Glutamatergic neuron (in vitro differentiated cells): ENCODE measurements around the gene PSD4. TPM values are rescaled to one million over a fixed set of nuclear protein-coding genes. Genes with fewer than 3 reads are reported as not detected.

Experiments
- DNase-seq: peaks from one replicate; pipeline ENCODE4 v3.0.0; 2022
- H3K27ac Mint-ChIP-seq: one replicate; pipeline ENCODE4 v1.8.0; 2020; ENCODE audit warnings: mild to moderate bottlenecking, mixed read lengths, inconsistent platforms; ENCODE audit not compliant: unreplicated experiment
- H3K27me3 Mint-ChIP-seq: one replicate; pipeline ENCODE4 v1.8.0; 2020; ENCODE audit warnings: mild to moderate bottlenecking, moderate library complexity, mixed read lengths, inconsistent platforms; ENCODE audit not compliant: unreplicated experiment
- H3K36me3 Mint-ChIP-seq: one replicate; pipeline ENCODE4 v1.8.0; 2020; ENCODE audit warnings: mild to moderate bottlenecking, mixed read lengths, inconsistent platforms; ENCODE audit not compliant: unreplicated experiment
- H3K4me1 Mint-ChIP-seq: one replicate; pipeline ENCODE4 v1.8.0; 2020; ENCODE audit warnings: mild to moderate bottlenecking, low read depth, mixed read lengths, inconsistent platforms; ENCODE audit not compliant: unreplicated experiment
- H3K4me3 Mint-ChIP-seq: one replicate; pipeline ENCODE4 v1.8.0; 2020; ENCODE audit warnings: mild to moderate bottlenecking, mixed read lengths, inconsistent platforms; ENCODE audit not compliant: unreplicated experiment
- H3K9me3 Mint-ChIP-seq: one replicate; pipeline ENCODE4 v1.8.0; 2020; ENCODE audit warnings: mild to moderate bottlenecking, moderate library complexity, mixed read lengths, inconsistent platforms; ENCODE audit not compliant: unreplicated experiment
- total RNA-seq: library from RNA; stranded (reverse); fragmentation: NEBNext Ultra II Directional; extraction: Animal tissue kit (Norgen Biotek cat#: 25700); gene quantifications from one replicate; pipeline ENCODE4 v1.2.1, GENCODE V29; 2021; ENCODE audit not compliant: unreplicated experiment
- TF ChIP-seq, protein P1 (sequence below): fragments of 200-600 bp; sonication (generic); IDR thresholded peaks from one replicate; pipeline ENCODE4 v1.5.0; 2021; ENCODE audit not compliant: partially characterized antibody, unreplicated experiment

PSD4 gene
- total RNA-seq, 1 donor from 2014 or later = 1.2 TPM

- no peaks in the 10 kb centered on the region for H3K9me3 Mint-ChIP-seq
- peaks cover 2% of the 10 kb centered on the region for H3K27me3 Mint-ChIP-seq
- TF ChIP-seq, protein P1, sequence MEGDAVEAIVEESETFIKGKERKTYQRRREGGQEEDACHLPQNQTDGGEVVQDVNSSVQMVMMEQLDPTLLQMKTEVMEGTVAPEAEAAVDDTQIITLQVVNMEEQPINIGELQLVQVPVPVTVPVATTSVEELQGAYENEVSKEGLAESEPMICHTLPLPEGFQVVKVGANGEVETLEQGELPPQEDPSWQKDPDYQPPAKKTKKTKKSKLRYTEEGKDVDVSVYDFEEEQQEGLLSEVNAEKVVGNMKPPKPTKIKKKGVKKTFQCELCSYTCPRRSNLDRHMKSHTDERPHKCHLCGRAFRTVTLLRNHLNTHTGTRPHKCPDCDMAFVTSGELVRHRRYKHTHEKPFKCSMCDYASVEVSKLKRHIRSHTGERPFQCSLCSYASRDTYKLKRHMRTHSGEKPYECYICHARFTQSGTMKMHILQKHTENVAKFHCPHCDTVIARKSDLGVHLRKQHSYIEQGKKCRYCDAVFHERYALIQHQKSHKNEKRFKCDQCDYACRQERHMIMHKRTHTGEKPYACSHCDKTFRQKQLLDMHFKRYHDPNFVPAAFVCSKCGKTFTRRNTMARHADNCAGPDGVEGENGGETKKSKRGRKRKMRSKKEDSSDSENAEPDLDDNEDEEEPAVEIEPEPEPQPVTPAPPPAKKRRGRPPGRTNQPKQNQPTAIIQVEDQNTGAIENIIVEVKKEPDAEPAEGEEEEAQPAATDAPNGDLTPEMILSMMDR = no peak
- no peaks in the 10 kb centered on the region for H3K4me1 Mint-ChIP-seq
- no peak overlapping the region for H3K4me3 Mint-ChIP-seq
- no peak overlapping the region for H3K27ac Mint-ChIP-seq
- H3K36me3 Mint-ChIP-seq = no peaks in the 10 kb centered on the region
- DNase-seq = no peak
Measured at GRCh38 chr2:113190871-113191270, 17.1 kb downstream of the PSD4 start.

- Mint-ChIP-seq H3K4me3 (no peak overlapping the region), H3K27me3 (peaks cover 7% of the 10 kb centered on the region), H3K4me1 (no peaks in the 10 kb centered on the region), H3K36me3 (peaks cover 6% of the 10 kb centered on the region), H3K27ac (no peak overlapping the region), H3K9me3 (peaks cover 4% of the 10 kb centered on the region)
- TF ChIP-seq, protein P1 = no peak
- DNase-seq = no peak
Measured at GRCh38 chr2:113192459-113193100, 18.8 kb downstream of the PSD4 start.

GRCh38 chr2:113195923-113196501 is 22.2 kb downstream of the PSD4 start:
- Mint-ChIP-seq H3K4me1 (no peaks in the 10 kb centered on the region), H3K36me3 (peaks cover 6% of the 10 kb centered on the region), H3K4me3 (no peak overlapping the region), H3K27me3 (peaks cover 7% of the 10 kb centered on the region), H3K9me3 (peaks cover 4% of the 10 kb centered on the region), H3K27ac (no peak overlapping the region)
- TF ChIP-seq, protein P1 = no peak
- DNase-seq = no peak

DNA sequence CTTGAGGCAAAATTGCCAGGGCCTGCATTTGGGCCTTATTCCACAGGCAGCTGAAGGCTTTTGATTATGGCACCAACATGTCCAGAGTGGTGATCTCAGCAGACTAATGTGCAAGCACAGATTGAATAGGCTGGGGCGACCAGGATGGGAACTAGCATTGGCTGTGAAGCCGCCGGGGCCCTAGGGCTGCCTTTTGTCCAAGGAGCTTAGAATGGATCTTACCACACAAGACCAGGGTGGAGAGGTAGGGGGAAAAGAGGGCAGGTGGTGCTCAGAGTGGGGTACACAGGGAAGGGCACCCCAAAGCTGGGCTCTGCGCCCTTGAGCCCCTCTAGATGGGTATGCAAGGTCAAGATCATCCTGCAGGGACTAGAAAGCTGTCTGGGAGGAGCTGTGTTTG is 23.1 kb downstream of the PSD4 start:
- Mint-ChIP-seq H3K4me1 (no peaks in the 10 kb centered on the region), H3K4me3 (peak overlapping the region; percentile 72), H3K9me3 (peaks cover 4% of the 10 kb centered on the region), H3K36me3 (peaks cover 6% of the 10 kb centered on the region), H3K27me3 (peaks cover 7% of the 10 kb centered on the region), H3K27ac (no peak overlapping the region)
- TF ChIP-seq, protein P1 = no peak
- no peak for DNase-seq

DNA sequence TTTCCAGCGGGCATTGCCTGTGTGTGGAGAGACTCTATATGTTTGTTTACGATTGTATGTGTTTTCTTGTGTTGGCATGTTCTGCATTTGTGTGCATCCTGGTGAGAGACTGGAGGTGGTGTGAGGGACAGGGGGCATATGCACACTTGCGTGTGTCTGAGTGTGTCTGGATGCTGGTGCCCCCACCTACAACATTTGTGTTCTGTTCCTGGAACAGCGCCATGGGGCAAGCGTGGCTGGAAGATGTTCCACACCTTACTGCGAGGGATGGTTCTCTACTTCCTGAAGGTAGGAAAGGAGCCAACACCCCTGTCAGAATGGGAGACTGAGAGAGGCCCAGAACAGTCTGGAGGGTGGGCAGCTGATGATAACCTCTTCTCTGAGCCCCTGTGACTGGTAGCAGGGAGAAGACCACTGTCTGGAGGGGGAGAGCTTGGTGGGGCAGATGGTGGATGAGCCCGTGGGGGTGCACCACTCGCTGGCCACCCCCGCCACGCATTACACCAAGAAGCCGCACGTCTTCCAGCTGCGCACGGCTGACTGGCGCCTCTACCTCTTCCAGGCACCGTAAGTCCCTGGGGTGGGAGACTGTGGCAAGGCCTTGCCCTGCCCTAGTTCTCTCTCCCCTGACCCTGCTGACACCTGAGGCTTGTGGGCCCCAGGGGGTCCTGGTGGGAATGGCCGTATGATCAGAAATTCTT is 23.7 kb downstream of the PSD4 start:
- peaks cover 4% of the 10 kb centered on the region for H3K9me3 Mint-ChIP-seq
- H3K27ac Mint-ChIP-seq = no peak overlapping the region
- H3K4me1 Mint-ChIP-seq = no peaks in the 10 kb centered on the region
- H3K4me3 Mint-ChIP-seq = peak overlapping the region; percentile 72
- TF ChIP-seq, protein P1 = no peak
- no peak for DNase-seq
- H3K27me3 Mint-ChIP-seq = peaks cover 7% of the 10 kb centered on the region
- peaks cover 6% of the 10 kb centered on the region for H3K36me3 Mint-ChIP-seq
